Endothelial cell of umbilical vein (primary cell): ENCODE data around the gene TANGO6. TPM values are rescaled to one million over a fixed set of nuclear protein-coding genes. Genes with fewer than 3 reads are reported as not detected.

Experiments used
- BruUV-seq: library from RNA; stranded (reverse); fragments of 400-500 nt; replicated peaks from 2 replicates; lab custom pipeline; 2021; lab: Mats Ljungman, UMichigan
- CTCF ChIA-PET: fragments of 300-600, 350-600 bp; sonication (Branson Sonifier 250); formaldehyde crosslinking; loops from one replicate; lab custom pipeline; 2021; ENCODE audit warnings: antibody characterized with exemption, inconsistent platforms; lab: Charles Lee
- POLR2A ChIA-PET: fragments of 300-600, 350-600 bp; sonication (Branson Sonifier 250); formaldehyde crosslinking; loops from one replicate; lab custom pipeline; 2021; ENCODE audit warnings: antibody characterized with exemption, inconsistent platforms; lab: Charles Lee
- DNase-seq: peaks from one replicate; pipeline ENCODE4 v3.0.0-alpha.2; 2011; ENCODE audit warnings: low read depth, low spot score
- FAIRE-seq: peaks from 2 replicates; lab custom pipeline; 2011; peaks lifted over from hg19 to GRCh38; lab: Jason Lieb, UNC
- H2AFZ ChIP-seq: 2 replicates; pipeline ENCODE4 v1.6.0; 2012; ENCODE audit warnings: low read depth, low read length, control low read depth, inconsistent platforms
- H3K27ac ChIP-seq: 2 replicates; pipeline ENCODE4 v1.5.1; 2011; ENCODE audit warnings: low read depth, mild to moderate bottlenecking, control low read depth, low read length, moderate library complexity; ENCODE audit not compliant: insufficient read depth
- H3K27me3 ChIP-seq, 2 experiments: 2 replicates each; pipeline versions ENCODE4 v1.6.0 to v1.6.1; 2011; ENCODE audit warnings: low read length in 2 of 2, mixed read lengths in 1 of 2; ENCODE audit not compliant: control insufficient read depth in 2 of 2, insufficient read depth in 2 of 2
- H3K36me3 ChIP-seq, 2 experiments: 2 replicates in 1 of 2; 3 replicates in 1 of 2; pipeline ENCODE4 v1.5.1; 2011; ENCODE audit warnings: low read length in 2 of 2, mild to moderate bottlenecking in 1 of 2, moderate library complexity in 1 of 2; ENCODE audit not compliant: control insufficient read depth in 2 of 2, insufficient read depth in 2 of 2; ENCODE audit errors: extremely low read depth in 1 of 2
- H3K4me1 ChIP-seq: 3 replicates; pipeline ENCODE4 v1.5.1; 2011; ENCODE audit warnings: mild to moderate bottlenecking, low read length; ENCODE audit not compliant: control insufficient read depth, insufficient read depth; ENCODE audit errors: extremely low read depth
- H3K4me2 ChIP-seq: 2 replicates; pipeline ENCODE4 v1.6.1; 2011; ENCODE audit warnings: low read length, control low read depth, mixed read lengths; ENCODE audit not compliant: insufficient read depth
- H3K4me3 ChIP-seq, 3 experiments: fragments of 200-600 bp in 1 of 3; sonication (generic), shearing (Covaris generic) in 1 of 3; replicated peaks in 1 of 3; 2 replicates each; pipeline ENCODE4 v1.5.1; 2011 to 2016; ENCODE audit warnings: control low read depth in 3 of 3, low read length in 3 of 3, mild to moderate bottlenecking in 2 of 3, inconsistent platforms in 1 of 3, low read depth in 1 of 3, moderate library complexity in 1 of 3; ENCODE audit not compliant: insufficient read depth in 1 of 3
- H3K79me2 ChIP-seq: 2 replicates; pipeline ENCODE4 v1.6.0; 2012; ENCODE audit warnings: low read length, inconsistent platforms; ENCODE audit not compliant: control insufficient read depth, insufficient read depth
- H3K9ac ChIP-seq: replicated peaks from 2 replicates; pipeline ENCODE3; 2011; ENCODE audit warnings: low read length, control low read depth; ENCODE audit not compliant: insufficient read depth; ENCODE audit errors: extremely low read depth
- H3K9me1 ChIP-seq: replicated peaks from 3 replicates; pipeline ENCODE4 v1.6.0; 2011; ENCODE audit warnings: mild to moderate bottlenecking, low read length; ENCODE audit not compliant: control insufficient read depth, insufficient read depth; ENCODE audit errors: extremely low read depth
- H3K9me3 ChIP-seq: replicated peaks from 2 replicates; pipeline ENCODE4 v1.5.1; 2012; ENCODE audit warnings: low read length, inconsistent platforms; ENCODE audit not compliant: control insufficient read depth, insufficient read depth
- H4K20me1 ChIP-seq: replicated peaks from 2 replicates; pipeline ENCODE3; 2011; ENCODE audit warnings: mild to moderate bottlenecking, low read length; ENCODE audit not compliant: control insufficient read depth, insufficient read depth; ENCODE audit errors: extremely low read depth
- CTCF ChIP-seq, 2 donors: IDR thresholded peaks; 1 replicate in 1 of 2; 2 replicates in 1 of 2; pipeline ENCODE4 v1.5.1; 2011; ENCODE audit warnings: low read length in 2 of 2, mild to moderate bottlenecking in 2 of 2, moderate library complexity in 2 of 2, control low read depth in 1 of 2, inconsistent platforms in 1 of 2, low read depth in 1 of 2; ENCODE audit not compliant: insufficient read depth in 1 of 2; ENCODE audit errors: extremely low read depth in 1 of 2
- EZH2 ChIP-seq: IDR thresholded peaks from 2 replicates; pipeline ENCODE4 v1.6.1; 2012; ENCODE audit warnings: borderline replicate concordance, low read depth, mild to moderate bottlenecking, moderate library complexity, low read length, inconsistent platforms; ENCODE audit not compliant: severe bottlenecking
- FOS ChIP-seq: IDR thresholded peaks from 2 replicates; pipeline ENCODE4 v1.6.1; 2011; ENCODE audit warnings: mild to moderate bottlenecking, low read length, moderate library complexity, borderline replicate concordance; ENCODE audit not compliant: insufficient read depth
- GATA2 ChIP-seq: IDR thresholded peaks from 2 replicates; pipeline ENCODE4 v1.7.0; 2011; ENCODE audit warnings: low read depth, mild to moderate bottlenecking, moderate library complexity, mixed read lengths, low read length; ENCODE audit not compliant: insufficient read length, insufficient read depth
- MAX ChIP-seq: IDR thresholded peaks from 2 replicates; pipeline ENCODE4 v1.6.1; 2011; ENCODE audit not compliant: insufficient read depth, insufficient read length
- MYC ChIP-seq: IDR thresholded peaks from one replicate; pipeline ENCODE4 v1.6.1; 2011; ENCODE audit warnings: mild to moderate bottlenecking, low read depth, low read length
- POLR2A ChIP-seq: IDR thresholded peaks from 2 replicates; pipeline ENCODE4 v1.6.1; 2012; ENCODE audit warnings: low read depth, mild to moderate bottlenecking, control low read depth, low read length
- POLR2AphosphoS5 ChIP-seq: IDR thresholded peaks from 2 replicates; pipeline ENCODE4 v1.6.1; 2012; ENCODE audit warnings: low read depth, mild to moderate bottlenecking, control low read depth, low read length, moderate library complexity; ENCODE audit not compliant: insufficient read depth
- dilution Hi-C: fragments of 300-500 bp; cut with MboI; formaldehyde crosslinking; loops from one replicate; pipeline ENCODE4 v1.15.0; 2019; ENCODE audit warnings: low sequenced_read_pairs; ENCODE audit not compliant: extremely low pct_ligation_motif_present
- intact Hi-C: fragments of 100-400 bp; cut with micrococcal nuclease; formaldehyde crosslinking; loops from one replicate; pipeline ENCODE4 v1.10.0; 2022
- polyA plus RNA-seq, 4 experiments: library from polyadenylated mRNA; depleted of rRNA in 3 of 4; stranded (reverse) in 3 of 4; unstranded in 1 of 4; fragments of >200 nt; gene quantifications; 2 replicates each; pipeline versions ENCODE4 v1.2.1 to v1.2.3, GENCODE V29; 2011 to 2012; ENCODE audit warnings: missing spikeins in 1 of 4
- total RNA-seq: library from RNA; stranded (reverse); gene quantifications from 2 replicates; pipeline ENCODE4 v1.2.3, GENCODE V29; 2021

Gene TANGO6
- total and polyA plus RNA-seq, 2 donors (not counting 3 experiments of a cell fraction or from before 2014, with no cell fraction given), result 6.7 to 21.2 TPM

GRCh38 chr16:68806981-68807380, 36.4 kb upstream of the TANGO6 start:
- intact Hi-C loops (no loop called here), dilution Hi-C loops (no loop called here)
- ChIA-PET CTCF (no interaction called here), POLR2A (no interaction called here)
- Histone ChIP-seq H3K9me1 (no peaks in the 10 kb centered on the region), H3K79me2 (no peaks in the 10 kb centered on the region), H4K20me1 (no peaks in the 10 kb centered on the region), H3K4me1 (no peaks in the 10 kb centered on the region), H3K27me3 (no peaks in the 10 kb centered on the region), H3K4me2 (no peak overlapping the region), H3K27ac (no peak overlapping the region), H3K4me3 (no peak overlapping the region), H3K9me3 (no peaks in the 10 kb centered on the region), H2AFZ (no peak overlapping the region), H3K36me3 (no peaks in the 10 kb centered on the region), H3K9ac (no peak overlapping the region)
- no peak for TF ChIP-seq FOS
- TF ChIP-seq POLR2AphosphoS5, result no peak
- TF ChIP-seq MAX, result no peak
- no peak for TF ChIP-seq CTCF (IDR thresholded peaks at IDR 0.05; ENCODE audit: extremely low read depth in 1 of 2, insufficient read depth in 1 of 2, low read depth in 1 of 2, low read length in 2 of 2)
- no peak for TF ChIP-seq GATA2
- TF ChIP-seq MYC, result no peak
- no peak for TF ChIP-seq EZH2
- TF ChIP-seq POLR2A, result no peak
- BruUV-seq, result no TSS peak
- DNase-seq (no peak), FAIRE-seq (no peak)
